ENCODE results near the gene FBF1.

FBF1 gene

DNA sequence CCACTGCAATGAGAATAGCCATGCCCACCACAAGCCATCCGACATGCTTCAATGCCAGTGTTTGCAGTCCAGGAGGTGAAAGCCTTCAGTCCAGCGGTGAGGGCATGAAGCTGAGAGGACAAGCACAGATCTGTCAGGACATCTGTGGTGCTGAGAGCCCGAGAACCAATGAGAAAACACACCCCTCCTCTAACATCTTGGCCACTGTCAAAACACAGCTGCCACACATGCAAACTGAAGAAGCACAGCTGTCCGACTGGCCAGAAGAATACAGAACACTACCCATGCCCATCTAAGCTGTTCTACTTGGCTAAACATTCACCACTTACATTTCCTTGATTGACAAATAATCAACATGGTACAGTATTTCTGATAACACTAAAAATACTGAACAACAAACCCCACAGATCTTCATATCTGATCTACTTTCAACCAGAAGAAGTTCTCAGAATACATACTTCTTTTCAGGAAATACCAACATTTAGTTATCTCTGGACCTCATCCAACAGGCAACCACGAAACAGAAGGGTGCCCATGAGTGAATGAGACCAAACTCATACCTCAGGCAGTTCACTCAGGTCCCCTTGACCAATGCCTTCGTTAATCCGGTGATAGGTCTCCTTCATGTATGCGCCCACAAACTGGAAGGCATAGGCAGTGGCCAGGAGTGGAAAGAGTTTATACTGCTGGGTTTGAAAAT, 10.2 kb upstream of the FBF1 start:
- DNase-seq: no peak

GRCh38 chr17:75950421-75950820, 9.6 kb upstream of the FBF1 start:
- DNase-seq: no peak

DNA sequence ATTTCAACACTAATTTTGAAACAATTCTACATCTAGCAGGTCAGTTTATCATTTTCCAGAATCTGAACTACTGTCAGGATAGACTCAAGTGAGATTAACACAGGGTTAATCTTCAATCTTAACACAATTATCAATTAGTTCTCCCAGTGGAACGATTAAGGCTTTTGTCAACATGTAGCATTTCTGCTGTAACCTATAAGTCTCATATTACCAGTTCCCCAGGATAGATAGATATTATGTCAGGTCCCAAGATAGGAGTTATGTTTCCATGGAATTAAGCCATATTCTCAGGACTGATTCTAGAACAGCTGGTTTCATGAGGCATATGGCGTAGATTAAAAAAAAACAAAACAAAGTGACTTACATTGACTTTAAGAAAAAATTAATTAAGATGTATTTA, 4.4 kb upstream of the FBF1 start:
- peak; percentile 45 for DNase-seq

GRCh38 chr17:75943491-75943890, 2.6 kb upstream of the FBF1 start:
- no peak for DNase-seq

- no peak for DNase-seq
Observed at GRCh38 chr17:75942473-75942872, 1.6 kb upstream of the FBF1 start.

DNA sequence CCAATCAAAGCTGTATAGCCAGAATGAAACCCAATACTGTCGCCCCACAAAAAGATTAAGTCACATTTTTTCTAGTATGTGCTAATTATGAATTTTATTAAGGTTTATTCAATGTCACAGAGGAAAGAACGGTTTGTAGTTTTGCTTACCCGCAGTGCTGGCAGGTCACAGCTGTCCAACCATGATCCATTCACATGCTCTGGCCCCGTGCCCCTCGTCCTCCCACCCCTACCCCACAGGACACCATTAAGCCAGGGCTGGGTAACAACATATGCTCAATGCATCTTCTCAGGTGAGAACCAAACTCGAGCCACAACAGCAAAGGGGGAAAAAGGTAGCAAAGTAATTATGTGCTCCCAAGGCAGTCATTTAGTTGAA, 589 bp upstream of the FBF1 start:
- peak; percentile 46 for DNase-seq

GRCh38 chr17:75937652-75938051, 3.2 kb downstream of the FBF1 start:
- DNase-seq: no peak

DNA sequence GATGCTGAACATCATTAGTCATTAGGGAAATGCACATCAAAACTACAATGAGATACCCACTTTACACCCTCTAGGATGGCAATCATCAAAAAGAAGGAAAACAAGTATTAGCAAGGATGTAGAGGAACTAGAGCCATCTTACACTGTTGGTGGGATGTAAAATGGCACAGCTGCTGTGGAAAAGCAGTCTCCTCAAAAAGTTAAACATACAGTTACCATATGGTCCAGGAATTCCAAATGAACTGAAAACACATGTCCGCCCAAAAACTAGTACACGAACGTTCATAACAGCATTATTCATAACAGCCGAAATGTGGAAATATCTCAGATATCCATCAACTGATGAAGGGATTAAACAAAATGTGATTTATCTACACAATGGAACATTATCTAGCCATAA, 7.0 kb downstream of the FBF1 start:
- DNase-seq: no peak

DNA sequence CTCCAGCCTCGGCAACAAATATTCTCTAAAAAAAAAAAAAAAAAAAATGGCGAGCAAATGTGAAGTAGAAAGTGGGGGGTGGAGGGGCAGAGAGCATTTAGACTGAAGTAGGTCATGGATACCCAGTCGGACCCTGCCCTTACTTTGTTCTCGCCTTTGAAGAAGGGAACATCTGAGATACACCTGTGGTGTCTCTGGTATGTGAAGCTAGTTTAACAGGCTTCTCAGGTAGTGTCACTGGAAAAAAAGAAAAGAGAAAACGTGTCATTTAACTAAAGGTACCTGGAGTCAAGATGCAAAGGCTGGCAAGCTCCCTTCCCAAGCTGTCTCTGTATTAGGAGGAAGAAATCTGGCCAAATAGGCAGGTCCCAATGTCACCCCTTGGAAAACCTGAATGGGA, 8.0 kb downstream of the FBF1 start:
- no peak for DNase-seq

GRCh38 chr17:75931062-75931461, 9.8 kb downstream of the FBF1 start:
- DNase-seq: no peak

GRCh38 chr17:75927286-75927922, 13.4 kb downstream of the FBF1 start:
- DNase-seq: peak; percentile 71

DNA sequence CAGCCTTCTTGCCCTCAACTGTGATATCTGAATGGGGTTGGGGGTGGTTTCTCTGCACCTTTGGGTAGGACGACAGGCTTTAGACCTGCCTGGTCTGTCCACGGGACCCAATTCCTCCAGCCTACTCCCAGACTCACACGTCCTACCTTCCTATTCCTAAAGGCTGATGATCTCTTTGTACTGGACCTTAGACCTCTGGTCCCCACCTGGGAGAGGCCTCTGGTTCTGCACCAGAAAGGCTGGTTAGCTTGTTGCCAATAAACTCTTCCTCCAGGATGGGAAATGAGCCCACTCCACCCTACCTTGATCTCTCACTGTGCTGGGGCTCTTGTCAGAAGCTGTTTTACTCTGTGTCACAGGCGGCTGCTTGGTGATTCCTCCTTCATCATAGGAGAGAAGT, 14.4 kb downstream of the FBF1 start:
- no peak for DNase-seq

DNA sequence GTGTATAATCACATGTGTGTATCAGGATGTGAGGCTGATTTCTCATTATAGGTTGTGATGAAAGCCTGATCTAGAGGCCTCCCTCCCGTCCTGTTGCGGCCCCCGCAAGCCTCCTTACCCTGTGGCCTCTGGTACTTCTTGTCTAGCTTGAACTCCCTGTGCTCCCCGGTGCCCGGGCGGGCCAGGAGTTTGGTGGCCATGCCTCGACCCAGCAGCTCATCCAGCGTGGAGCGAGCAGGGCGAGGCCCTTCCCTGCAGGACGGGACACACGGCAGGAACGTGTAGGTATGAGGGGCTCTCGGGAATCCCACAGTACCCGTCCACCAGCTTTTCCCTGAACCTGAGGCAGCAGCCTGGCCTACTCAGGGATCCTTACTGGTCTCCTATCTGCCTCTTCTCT, 14.9 kb downstream of the FBF1 start:
- DNase-seq: no peak

- DNase-seq: no peak
Observed at GRCh38 chr17:75925103-75925502, 15.7 kb downstream of the FBF1 start.

- no peak for DNase-seq
Observed at GRCh38 chr17:75922963-75923874, 17.6 kb downstream of the FBF1 start.

DNA sequence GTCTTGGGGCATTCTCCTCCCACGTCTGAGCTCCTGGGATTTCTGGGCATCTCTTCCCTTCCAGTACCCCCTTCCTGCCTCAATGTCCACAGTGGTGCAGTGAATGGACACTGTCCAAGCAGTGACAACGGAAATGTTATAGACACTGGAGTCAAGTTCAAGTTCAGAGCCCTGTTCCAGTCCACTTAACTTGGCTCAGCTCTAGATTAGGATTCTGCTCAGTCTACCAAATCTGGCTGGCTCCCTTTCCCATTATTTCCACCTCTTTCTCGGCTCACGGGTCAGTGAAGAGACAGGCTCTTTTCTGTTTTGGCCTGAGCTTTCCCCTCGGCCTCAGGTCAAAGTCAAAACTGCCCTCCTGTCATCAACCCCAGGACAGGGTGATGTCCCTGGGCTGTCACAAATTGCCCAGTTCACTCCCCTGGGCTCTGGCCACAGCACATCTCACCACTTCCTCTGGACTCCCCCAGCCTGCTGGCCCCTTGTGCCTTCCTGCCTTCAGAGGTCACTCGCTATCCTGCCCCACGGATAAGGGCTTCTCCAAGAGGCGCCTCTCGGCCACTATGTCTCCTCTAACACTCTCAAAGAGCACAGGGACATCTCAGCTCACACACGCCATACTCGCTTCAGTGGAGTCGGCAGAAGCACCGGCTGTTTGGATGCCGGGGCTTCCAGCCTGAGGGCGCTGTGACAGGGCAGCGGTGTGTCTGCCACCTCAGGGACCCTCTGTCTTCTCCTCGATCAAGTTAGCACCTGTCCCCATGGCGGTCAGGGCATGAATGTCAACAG, 18.5 kb downstream of the FBF1 start:
- no peak for DNase-seq

GRCh38 chr17:75921596-75921995, 19.2 kb downstream of the FBF1 start:
- no peak for DNase-seq

- peak; percentile 31 for DNase-seq
Observed at GRCh38 chr17:75920045-75920560, 20.7 kb downstream of the FBF1 start.

DNA sequence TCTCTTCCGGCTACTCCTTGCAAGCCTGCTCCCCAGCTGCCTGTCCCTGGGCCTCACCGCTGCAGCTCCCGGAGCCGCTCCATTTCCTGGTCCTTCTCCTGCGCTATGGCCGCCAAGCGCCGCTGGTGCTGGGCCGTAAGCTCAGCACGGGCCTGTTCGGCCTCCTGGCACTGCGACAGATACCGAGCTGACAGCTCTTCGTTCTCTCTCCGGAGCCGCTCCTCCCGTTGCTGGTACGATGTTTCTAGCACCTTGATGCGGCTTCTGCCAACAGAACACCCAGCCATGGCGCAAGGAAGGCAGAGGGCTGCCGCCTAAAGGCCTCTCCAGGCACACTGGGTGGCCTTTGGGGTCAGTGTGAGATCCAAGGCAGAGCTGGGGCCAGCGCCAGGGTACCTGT, 21.2 kb downstream of the FBF1 start:
- no peak for DNase-seq

DNA sequence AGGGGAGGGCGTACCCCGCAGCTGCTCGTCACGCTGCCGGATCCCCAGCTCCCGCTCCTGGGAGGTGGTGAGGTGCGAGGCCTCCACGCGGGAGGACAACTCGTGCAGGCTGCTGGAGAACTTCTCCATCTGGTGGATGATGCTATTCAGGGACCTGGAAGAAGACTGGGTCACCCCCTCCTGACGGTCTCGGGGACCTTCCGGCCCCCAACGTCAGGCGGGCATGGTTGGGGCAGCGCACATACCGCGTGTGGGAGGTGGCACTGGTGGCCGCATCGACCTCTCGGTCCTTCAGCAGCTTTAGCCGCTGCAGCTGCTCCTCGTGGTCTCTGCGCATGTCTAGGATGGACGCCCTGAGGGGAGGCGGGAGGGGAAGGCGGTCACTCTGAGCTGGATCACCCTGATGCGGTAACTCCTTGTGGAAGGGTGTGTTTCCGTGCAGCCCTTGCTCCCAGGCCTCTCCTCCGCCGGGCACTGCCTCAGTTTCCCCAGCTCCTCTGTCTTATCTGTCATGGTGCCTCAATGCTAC, 22.9 kb downstream of the FBF1 start:
- no peak for DNase-seq

DNA sequence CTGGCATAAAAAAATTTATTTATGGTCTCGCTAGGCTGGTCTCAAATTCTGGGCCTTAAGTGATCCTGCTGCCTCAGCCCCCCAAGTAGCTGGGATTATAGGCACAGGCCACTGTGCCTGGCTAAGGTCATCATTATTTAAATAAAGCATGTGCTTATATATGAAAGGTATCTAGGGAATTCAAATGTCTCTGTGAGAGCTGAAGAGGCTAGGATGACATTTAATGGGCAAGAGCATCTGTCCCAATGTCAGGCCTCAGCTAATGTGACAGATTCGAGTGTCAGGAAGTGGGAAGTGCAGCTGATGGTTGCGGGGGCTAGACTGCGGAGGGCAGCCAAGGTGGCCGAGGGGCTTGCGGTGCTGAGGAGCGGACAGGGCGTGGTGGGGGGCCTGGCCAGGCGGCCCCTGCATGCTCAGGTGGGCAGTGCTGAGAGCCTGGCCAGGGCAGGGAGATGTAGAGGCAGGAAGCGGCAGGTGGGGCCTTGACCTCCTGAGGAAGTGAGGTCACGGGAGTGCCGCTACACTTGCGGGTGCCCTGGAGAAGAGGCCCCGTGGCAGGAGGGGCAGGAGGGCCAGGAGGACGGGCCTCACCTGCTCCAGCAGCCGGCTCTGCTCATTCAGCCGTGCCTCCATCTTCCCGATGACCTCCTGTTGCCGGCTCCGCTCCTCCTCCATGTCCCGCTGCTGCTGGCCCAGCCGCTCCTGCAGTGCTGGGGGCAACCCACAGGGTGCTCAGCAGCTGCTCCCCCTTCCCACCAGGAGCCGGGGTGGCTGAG, 23.5 kb downstream of the FBF1 start:
- DNase-seq: peak; percentile 31

DNA sequence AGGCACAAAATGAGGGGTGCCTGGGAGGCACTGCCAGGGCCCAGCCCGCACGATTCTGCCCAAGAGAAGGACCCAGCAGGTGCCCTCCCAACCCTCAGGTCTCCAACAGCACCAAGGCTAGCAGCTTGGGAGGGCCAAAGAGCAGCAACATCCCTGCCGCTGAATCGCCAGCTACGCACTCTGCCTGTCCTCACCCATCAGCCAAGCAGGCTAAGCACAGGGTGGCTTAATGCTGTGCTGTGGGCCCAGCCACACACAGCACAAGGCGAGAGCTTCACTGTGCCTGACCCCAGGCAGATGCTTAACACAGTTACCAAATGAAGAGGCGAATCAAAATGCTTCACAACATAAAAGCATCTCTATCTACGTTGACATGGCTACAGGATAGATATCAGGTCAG, 25.6 kb downstream of the FBF1 start:
- DNase-seq: no peak
